ENCODE measurements around the gene EPOP.
"Not testable (repeated sequence)": the region's sequence is repeated elsewhere in the genome, so short reads cannot be mapped to it uniquely, and the experiment has no call there.

Gene EPOP

GRCh38 chr17:38637951-38638350 is 36.8 kb downstream of the EPOP start:
- DNase-seq: no peak

DNA sequence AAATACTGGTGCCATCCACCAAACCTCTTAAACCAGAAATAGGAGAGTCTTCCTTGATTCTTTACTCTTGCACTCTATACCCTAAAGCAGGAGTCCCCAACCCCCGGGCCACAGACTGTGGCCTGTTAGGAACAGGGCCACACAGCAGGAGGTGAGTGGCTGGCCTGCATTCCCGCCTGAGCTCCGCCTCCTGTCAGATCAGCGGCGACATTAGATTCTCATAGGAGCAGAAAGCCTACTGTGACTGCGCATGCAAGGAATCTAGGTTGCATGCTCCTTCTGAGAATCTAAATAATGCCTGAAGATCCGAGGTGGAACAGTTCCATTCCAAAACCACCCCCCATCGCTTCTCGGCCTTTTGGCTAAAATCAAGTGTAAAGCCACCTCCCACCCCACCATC is 38.7 kb downstream of the EPOP start:
- no peak for DNase-seq

GRCh38 chr17:38632334-38632733 is 42.4 kb downstream of the EPOP start:
- no peak for DNase-seq

GRCh38 chr17:38628441-38628840 is 46.3 kb downstream of the EPOP start:
- DNase-seq: no peak

DNA sequence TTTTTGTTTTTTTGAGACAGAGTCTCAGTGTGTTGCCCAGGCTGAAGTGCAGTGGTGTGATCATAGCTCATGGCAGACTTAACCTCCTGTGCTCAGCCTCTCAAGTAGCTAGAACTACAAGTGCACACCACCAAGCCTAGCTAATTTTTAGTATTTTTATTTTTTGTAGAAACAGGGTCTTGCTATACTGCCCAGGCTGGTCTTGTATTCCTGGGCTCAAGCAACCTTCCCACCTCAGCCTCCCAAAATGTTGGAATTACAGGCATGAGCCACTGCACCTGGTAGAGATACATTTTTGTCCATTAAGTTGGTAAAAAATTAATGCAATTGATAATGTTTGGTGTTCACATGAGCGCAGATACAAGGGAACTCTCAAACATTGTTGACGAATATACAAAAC is 46.8 kb downstream of the EPOP start:
- DNase-seq: no peak

DNA sequence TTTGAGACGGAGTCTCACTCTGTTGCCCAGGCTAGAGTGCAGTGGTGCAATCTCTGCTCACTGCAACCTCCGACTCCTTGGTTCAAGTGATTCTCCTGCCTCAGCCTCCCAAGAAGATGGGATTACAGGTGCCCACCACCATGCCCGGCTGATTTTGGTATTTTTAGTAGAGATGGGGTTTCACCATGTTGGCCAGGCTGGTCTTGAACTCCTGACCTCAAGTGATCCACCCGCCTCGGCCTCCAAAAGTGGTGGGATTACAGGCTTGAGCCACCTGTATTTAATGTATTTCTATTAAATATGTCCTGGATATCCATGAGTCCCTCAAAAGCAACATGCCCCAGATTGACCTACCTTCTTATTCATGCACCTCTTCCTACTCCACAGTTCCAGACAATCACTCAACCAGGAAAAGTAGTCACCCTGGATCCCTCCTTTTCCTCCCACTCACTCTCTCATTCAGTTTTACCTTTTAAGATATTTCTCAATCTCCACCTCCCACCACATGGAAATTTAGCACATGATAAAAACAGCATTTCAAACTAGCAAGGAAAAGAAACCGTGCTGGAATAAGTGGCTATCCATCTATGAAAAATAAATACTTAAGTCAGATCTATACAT is 48.0 kb downstream of the EPOP start:
- DNase-seq: not testable (repeated sequence)

GRCh38 chr17:38625482-38625881 is 49.3 kb downstream of the EPOP start:
- no peak for DNase-seq

DNA sequence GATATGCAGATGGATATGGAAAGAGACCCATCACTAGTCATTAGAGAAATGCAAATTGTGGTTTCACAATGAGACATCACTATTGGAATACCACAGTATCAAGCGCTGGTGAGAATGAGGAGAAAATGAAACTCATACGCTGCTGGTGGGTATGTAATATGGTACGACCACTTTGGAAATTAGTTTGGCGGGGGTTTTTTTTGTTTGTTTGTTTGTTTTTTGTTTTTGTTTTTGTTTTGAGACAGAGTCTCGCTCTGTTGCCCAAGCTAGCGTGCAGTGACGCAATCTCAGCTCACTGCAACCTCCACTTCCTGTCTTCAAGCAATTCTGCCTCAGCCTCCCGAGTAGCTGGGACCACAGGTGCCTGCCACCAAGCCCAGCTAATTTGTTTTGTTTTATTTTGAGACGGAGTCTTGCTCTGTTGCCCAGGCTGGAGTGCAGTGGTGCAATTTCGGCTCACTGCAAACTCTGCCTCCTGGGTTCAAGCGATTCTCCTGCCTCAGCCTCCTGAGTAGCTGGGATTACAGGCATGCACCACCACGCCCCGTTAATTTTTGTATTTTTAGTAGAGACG is 49.9 kb downstream of the EPOP start:
- DNase-seq: peak in 1 of 5 donors; percentile 69
